Fibroblast of pulmonary artery (primary cell): ENCODE data around the gene PTDSS2.

Experiments
- DNase-seq: peaks from one replicate; pipeline ENCODE4 v3.0.0-alpha.2; 2010; ENCODE audit warnings: low read depth
- H3K4me3 ChIP-seq: replicated peaks from 2 replicates; pipeline ENCODE4 v1.5.1; 2011; ENCODE audit warnings: low read depth, mild to moderate bottlenecking, control low read depth, low read length, moderate library complexity
- TF ChIP-seq, protein P1 (sequence below): IDR thresholded peaks from 2 replicates; pipeline ENCODE4 v1.5.1; 2011; ENCODE audit warnings: mild to moderate bottlenecking, control low read depth, low read length, inconsistent platforms; ENCODE audit errors: missing control alignments

PTDSS2 gene

DNA sequence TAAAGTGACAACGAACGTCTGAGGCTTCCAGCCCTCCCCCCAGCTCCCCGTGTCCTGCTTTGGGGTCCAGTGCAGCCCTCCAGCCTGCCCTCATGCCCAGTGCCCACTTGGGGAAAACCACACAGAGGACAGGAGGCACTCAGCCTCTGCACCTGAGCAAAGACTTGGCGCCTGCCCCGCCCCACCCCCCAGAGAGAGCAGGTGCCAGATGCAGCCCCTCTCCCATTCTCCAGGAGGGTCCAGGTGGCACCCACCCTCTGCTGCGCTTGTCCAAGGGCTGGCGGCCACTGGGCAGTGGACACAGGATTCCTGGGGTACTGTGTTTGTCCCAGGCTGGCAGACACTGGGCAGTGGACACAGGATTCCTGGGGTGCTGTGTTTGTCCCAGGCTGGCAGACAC is 41.3 kb downstream of the PTDSS2 start:
- TF ChIP-seq, protein P1, sequence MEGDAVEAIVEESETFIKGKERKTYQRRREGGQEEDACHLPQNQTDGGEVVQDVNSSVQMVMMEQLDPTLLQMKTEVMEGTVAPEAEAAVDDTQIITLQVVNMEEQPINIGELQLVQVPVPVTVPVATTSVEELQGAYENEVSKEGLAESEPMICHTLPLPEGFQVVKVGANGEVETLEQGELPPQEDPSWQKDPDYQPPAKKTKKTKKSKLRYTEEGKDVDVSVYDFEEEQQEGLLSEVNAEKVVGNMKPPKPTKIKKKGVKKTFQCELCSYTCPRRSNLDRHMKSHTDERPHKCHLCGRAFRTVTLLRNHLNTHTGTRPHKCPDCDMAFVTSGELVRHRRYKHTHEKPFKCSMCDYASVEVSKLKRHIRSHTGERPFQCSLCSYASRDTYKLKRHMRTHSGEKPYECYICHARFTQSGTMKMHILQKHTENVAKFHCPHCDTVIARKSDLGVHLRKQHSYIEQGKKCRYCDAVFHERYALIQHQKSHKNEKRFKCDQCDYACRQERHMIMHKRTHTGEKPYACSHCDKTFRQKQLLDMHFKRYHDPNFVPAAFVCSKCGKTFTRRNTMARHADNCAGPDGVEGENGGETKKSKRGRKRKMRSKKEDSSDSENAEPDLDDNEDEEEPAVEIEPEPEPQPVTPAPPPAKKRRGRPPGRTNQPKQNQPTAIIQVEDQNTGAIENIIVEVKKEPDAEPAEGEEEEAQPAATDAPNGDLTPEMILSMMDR: no peak
- no peak overlapping the region for H3K4me3 ChIP-seq

DNA sequence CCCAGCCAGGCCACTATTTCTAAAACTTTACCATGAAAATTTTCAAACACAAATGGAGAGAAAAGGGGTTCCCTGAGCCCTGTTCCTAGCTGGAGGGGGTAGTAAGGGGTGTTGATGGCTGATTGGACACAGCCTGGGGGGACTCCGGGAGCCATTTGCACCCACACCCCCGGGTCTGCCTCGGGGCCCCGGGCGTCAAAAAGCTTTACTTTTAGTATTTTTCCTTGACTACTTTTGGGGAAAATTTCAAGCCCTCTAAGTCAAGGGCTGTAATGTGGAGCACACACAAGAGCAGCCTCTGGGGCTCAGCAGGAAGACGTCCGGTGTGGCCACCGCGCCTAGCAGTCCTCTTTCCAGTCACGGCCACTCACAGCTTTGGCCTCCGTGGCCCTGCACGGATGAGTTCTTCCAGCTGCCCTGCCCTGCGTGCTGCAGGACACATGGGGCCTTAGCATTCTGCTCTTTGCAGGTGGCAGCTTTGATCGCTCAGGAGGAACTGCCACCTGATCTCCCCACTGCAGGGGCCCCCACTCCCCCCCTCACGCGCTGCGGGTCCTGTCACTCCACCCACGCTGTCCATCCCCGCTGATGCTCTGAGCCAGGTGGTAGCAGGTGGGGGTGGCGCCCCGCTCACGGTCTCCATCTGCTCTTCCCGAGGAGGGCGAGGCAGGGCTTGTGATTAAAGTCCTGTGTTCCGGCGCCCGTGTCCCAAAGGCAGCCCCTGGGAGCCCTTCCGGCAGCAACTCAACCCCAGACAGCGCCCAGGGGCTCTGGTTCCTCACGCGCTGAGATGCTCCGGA is 42.5 kb downstream of the PTDSS2 start:
- TF ChIP-seq, protein P1: no peak
- DNase-seq: no peak

More for the DNA sequence above, 41.3 kb downstream of the PTDSS2 start:
- DNase-seq: no peak

DNA sequence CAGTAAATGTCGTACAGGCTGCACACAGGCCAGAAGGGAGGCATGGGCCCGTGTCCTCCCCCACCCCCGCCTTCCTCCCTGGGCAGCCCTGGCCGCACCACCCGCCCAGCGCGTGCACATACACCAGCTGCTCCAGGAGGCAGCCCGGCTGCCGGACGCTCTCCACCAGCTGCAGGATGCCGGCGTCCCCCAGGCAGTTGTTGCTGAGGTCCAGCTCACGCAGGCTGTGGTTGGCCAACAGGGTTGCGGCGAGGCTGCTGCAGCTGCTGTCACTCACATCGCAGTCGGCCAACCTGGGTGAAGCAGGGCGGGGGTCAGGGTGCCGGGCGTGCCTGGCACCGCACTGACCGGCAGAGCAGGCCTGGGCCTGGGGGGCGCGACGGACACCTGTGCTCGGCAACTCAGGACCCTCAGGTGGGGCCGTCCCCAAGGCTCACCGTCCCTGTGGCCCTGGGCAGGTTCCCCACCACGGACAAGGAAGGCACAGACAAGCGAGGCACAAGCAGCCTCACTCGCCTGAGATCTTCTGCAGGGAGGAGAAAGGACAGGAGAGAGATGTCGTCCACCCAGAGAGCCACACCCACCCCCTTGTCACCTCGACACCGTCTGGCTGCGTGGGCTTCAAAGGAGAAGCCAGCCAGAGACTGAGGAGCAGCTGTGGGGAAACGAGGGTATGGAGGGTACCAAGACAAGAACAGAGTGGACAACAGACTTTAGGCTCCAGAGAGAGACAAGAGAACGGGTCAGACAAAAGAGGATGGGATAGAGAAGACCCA is 44.9 kb downstream of the PTDSS2 start:
- no peak overlapping the region for H3K4me3 ChIP-seq
- TF ChIP-seq, protein P1: no peak
- no peak for DNase-seq

More for the DNA sequence above, 42.5 kb downstream of the PTDSS2 start:
- no peak overlapping the region for H3K4me3 ChIP-seq

DNA sequence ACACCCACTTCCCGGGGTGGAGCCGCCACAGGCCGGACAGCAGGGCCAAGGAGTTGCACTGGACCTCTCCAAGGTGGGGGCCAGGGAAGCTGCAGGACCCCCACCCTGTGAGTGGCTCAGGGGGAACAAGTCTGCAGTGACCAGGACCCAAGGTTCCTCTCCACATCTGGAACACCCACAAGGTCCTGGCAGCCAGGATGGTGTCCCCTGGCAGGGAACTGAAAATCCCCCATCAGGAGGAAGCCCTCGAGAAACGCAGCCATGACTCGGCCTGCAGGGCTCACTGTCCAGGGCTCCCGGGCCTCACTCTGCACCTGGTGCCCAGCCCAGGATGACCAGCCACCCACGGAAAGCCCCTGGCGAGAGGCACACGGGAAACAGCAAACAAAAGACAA is 45.5 kb downstream of the PTDSS2 start:
- TF ChIP-seq, protein P1: no peak
- H3K4me3 ChIP-seq: no peak overlapping the region
- no peak for DNase-seq

DNA sequence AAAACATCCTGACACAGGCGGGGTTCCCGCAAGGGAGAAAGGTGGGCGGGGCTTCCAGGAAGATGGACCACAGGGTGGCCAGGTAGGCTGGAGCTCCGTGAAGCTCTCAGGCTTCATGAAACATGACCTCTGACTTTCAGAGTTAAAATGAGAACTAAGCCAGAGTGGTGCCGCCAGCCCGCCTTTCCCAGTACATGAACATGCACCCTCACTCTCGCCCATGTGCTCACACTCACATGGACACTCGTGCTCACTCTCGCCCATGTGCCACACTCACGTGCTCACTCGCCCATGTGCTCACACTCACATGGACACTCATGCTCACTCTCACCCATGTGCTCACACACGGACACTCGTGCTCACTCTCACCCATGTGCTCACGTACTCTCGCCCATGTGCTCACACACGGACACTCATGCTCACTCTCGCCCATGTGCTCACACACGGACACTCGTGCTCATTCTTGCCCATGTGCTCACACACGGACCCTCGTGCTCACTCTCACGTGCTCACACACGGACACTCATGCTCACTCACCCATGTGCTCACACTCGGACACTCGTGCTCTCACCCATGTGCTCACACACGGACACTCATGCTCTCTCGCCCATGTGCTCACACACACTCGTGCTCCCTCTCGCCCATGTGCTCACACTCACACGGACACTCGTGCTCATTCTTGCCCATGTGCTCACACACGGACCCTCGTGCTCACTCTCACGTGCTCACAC is 46.9 kb downstream of the PTDSS2 start:
- TF ChIP-seq, protein P1: no peak
- H3K4me3 ChIP-seq: no peak overlapping the region
- DNase-seq: no peak

DNA sequence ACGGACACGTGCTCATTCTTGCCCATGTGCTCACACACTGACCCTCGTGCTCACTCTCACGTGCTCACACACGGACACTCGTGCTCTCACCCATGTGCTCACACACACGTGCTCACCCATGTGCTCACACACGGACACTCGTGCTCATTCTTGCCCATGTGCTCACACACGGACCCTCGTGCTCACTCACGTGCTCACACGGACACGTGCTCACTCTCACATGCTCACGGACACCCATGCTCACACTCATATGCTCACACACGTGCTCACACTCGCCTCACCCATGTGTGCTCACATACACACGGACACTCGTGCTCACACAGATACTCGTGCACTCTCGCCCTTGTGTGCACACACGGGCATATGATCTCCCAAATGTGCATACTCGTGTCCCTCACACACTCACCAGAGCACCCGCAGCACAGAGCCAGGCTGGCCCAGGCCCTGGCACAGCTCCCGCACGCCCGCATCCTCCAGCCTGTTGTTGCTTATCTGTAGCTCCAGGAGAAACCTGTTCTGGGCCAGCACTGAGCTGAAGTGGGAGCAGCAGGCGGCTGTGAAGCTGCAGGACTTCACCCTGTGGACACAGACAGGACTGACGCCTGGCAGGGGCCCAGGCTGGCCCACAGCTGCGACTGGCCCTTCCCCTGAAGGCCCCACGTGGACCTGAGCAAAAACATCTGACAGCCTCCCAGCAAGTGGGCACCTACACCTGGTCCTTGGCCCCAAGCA is 47.7 kb downstream of the PTDSS2 start:
- TF ChIP-seq, protein P1: no peak
- H3K4me3 ChIP-seq: no peak overlapping the region
- DNase-seq: no peak
